Mucosa of descending colon (tissue), 3 donors: Measurements from ENCODE around the gene ACVR1B. TPM values are rescaled to one million over a fixed set of nuclear protein-coding genes. Genes with fewer than 3 reads are reported as not detected.

ENCODE experiments used
- ATAC-seq: fragments of 200-7000 bp; cut with Tn5 transposase; one replicate; pipeline ENCODE4 v1.9.1; 2020; ENCODE audit warnings: mild to moderate bottlenecking, moderate library complexity
- DNase-seq, 3 donors: peaks; one replicate each; pipeline ENCODE4 v3.0.0-alpha.2; 2020
- H3K36me3 ChIP-seq: fragments of 200-600 bp; one replicate; pipeline ENCODE4 v1.8.0; 2021; ENCODE audit warnings: low read depth, mild to moderate bottlenecking
- H3K4me1 ChIP-seq: fragments of 200-600 bp; one replicate; pipeline ENCODE4 v1.8.0; 2021; ENCODE audit warnings: low read depth, mild to moderate bottlenecking
- H3K4me3 ChIP-seq: fragments of 200-600 bp; one replicate; pipeline ENCODE4 v1.8.0; 2021; ENCODE audit warnings: mild to moderate bottlenecking
- H3K9me3 ChIP-seq: fragments of 200-600 bp; one replicate; pipeline ENCODE4 v1.8.0; 2021; ENCODE audit warnings: mild to moderate bottlenecking
- intact Hi-C, 2 donors: fragments of 100-400 bp; cut with DNase I in 1 of 2; cut with micrococcal nuclease in 1 of 2; formaldehyde crosslinking; loops; one replicate each; pipeline versions ENCODE4 v1.11.0 to v1.11.1; 2022; cut with DNase I, micrococcal nuclease
- total RNA-seq, 3 donors: library from RNA; stranded (reverse); fragmentation: NEBNext Ultra II Directional in 2 of 3; extraction: Animal tissue kit (Norgen Biotek cat#: 25700) in 2 of 3; gene quantifications; one replicate each; pipeline versions ENCODE4 v1.2.1 to v1.2.4, GENCODE V29; 2021 to 2023
- TF ChIP-seq, protein P1 (sequence below): fragments of 200-600 bp; IDR thresholded peaks from one replicate; pipeline ENCODE4 v1.8.0; 2022; ENCODE audit warnings: antibody characterized with exemption, mild to moderate bottlenecking
- donor health status: DM: no; HTN: no; CAD: no; lungs with moderate emphysema.
- donor health status: DM: no; HTN: no; CAD: no.
- donor health status: DM: no; HTN: yes; CAD: no.

Gene ACVR1B
- total RNA-seq, 3 donors from 2014 or later, result 42.4 to 95.7 (median 77.3) TPM

DNA sequence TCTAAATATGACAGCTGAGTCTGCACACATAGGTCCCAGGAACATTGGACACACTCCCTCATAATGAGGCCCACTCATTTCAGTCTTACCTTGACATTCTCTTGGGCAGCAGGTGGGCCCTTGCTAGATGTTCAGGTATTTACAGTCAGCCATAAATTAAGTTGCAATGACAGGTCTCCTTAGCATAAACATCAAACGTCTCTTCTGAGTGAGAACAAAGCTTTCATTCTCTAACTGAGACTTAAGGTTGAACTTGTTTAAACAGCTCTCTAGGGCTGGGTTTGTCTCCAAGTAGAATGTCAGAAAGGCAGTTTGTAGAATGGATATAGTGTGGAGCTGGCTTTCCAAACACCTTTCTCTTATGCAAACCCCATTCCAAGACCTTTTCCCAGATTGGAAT lies 10.3 kb downstream of the ACVR1B start:
- no peaks in the 10 kb centered on the region for H3K9me3 ChIP-seq
- intact Hi-C loops, result no loop called here
- DNase-seq (peak in 1 of 3 donors; percentile 61), ATAC-seq (peak; percentile 88)
- peaks cover 45% of the 10 kb centered on the region for H3K4me1 ChIP-seq
- TF ChIP-seq, protein P1, sequence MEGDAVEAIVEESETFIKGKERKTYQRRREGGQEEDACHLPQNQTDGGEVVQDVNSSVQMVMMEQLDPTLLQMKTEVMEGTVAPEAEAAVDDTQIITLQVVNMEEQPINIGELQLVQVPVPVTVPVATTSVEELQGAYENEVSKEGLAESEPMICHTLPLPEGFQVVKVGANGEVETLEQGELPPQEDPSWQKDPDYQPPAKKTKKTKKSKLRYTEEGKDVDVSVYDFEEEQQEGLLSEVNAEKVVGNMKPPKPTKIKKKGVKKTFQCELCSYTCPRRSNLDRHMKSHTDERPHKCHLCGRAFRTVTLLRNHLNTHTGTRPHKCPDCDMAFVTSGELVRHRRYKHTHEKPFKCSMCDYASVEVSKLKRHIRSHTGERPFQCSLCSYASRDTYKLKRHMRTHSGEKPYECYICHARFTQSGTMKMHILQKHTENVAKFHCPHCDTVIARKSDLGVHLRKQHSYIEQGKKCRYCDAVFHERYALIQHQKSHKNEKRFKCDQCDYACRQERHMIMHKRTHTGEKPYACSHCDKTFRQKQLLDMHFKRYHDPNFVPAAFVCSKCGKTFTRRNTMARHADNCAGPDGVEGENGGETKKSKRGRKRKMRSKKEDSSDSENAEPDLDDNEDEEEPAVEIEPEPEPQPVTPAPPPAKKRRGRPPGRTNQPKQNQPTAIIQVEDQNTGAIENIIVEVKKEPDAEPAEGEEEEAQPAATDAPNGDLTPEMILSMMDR, result no peak
- no peaks in the 10 kb centered on the region for H3K36me3 ChIP-seq
- H3K4me3 ChIP-seq, result no peak overlapping the region

DNA sequence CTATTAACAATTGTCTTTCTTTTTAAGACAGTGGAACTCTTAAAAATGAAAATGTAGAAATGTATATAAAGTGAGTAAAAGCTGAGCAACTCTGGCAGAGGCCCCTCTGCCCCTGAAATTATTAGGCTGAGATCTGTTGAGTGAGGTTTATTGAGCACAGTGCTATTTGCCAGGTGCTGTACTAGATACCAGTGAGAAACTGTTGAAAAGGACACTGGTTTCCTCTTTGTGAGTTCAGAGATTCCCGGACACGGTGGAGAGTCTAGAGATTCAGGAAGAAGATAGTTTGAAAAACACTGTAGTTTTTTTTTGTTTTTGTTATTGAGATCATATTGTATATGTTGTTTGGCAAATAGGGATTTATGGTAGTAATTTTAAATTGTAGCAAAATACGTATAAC lies 11.2 kb downstream of the ACVR1B start:
- TF ChIP-seq, protein P1, result no peak
- peaks cover 36% of the 10 kb centered on the region for H3K4me1 ChIP-seq
- ATAC-seq (no peak), DNase-seq (no peak)
- H3K36me3 ChIP-seq, result no peaks in the 10 kb centered on the region
- intact Hi-C loops, result no loop called here
- no peak overlapping the region for H3K4me3 ChIP-seq
- no peaks in the 10 kb centered on the region for H3K9me3 ChIP-seq

DNA sequence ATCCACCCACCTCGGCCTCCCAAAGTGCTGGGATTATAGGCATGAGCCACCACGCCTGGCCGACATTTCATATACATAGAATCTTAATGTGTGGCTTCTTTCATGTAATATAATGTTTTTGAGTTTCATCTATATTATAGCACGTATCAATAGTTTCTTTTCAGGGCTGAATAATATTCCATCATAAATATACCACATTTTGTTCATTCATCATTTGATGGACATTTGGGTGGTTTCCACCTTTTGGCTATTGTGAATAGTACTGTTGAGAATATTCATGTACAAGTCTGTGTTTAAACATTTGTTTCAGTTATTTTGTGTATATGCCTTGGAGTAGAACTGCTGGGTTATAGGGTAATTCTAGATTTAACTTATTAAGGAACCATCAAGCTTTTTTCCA lies 12.0 kb downstream of the ACVR1B start:
- intact Hi-C loops, result no loop called here
- DNase-seq, result no peak
- H3K36me3 ChIP-seq, result no peaks in the 10 kb centered on the region
- no peak overlapping the region for H3K4me3 ChIP-seq
- H3K4me1 ChIP-seq, result peaks cover 36% of the 10 kb centered on the region
- no peaks in the 10 kb centered on the region for H3K9me3 ChIP-seq
- ATAC-seq, result no peak
- TF ChIP-seq, protein P1, result no peak

DNA sequence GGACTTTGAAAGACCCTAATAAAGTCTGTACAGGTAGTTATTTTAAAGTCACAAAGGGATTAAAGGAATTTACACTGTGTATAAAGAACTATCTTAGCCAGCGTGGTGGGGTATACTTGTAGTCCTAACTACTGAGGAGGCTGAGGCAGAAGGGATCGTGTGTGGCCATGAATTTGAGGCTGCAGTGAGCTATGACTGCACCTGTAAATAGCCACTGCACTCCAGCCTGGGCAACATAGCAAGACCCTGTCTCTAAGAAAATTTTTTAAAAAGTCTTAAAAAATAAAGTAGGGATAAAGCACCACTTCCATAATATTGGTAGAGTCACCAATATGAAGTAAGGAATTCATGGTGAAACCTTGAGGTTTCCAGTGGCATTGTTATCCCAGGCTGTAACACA lies 18.1 kb downstream of the ACVR1B start:
- Histone ChIP-seq H3K36me3 (no peaks in the 10 kb centered on the region), H3K4me3 (no peak overlapping the region), H3K4me1 (peaks cover 38% of the 10 kb centered on the region), H3K9me3 (no peaks in the 10 kb centered on the region)
- ATAC-seq (no peak), DNase-seq (no peak)
- TF ChIP-seq, protein P1, result no peak
- intact Hi-C loops, result loop anchor here in 1 of 2 donors (10.0 kb wide), 1 partner anchor 75 kb away; no protein-coding TSS in a partner anchor

DNA sequence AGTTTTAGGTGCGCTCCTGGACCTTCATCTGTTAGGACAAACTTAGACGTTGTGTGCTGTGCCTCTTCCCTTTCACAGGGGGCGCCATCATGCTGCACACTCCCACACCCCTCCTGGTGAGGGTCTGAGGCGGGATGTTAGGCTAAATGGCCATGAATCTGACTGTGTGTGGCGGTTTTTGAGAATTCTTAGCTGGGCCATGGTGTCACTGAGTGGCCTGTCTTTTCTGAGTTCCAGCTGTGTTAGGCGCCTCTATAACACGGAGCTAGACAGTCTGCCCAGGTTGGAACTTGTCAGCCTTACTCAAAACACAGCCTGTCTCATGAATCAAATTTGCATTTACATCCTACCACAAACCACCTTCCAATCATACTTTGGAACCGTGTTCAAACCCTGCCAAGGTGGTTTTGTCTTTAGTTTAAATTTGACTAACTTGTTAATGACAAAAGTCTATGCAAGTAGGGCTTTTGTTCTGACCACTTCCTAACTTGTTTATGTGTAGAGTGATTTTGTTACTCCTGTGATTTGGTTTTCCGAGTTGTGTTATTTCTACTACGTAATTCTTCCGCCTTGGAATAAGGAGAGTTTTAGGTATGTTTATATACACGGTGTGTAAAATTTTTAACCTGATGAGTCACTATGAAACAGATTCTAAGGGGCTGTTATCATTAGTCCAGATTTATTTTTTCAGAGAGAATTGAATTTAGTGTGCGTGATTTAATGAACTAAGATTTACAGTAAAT lies 19.6 kb downstream of the ACVR1B start:
- TF ChIP-seq, protein P1, result peak; percentile 18
- H3K4me3 ChIP-seq, result no peak overlapping the region
- intact Hi-C loops, result loop anchor here in 1 of 2 donors (10.0 kb wide), 1 partner anchor 76 kb away; no protein-coding TSS in a partner anchor
- peak; percentile 70 for ATAC-seq
- peaks cover 38% of the 10 kb centered on the region for H3K4me1 ChIP-seq
- H3K36me3 ChIP-seq, result no peaks in the 10 kb centered on the region
- peak in 1 of 3 donors; percentile 36 for DNase-seq
- no peaks in the 10 kb centered on the region for H3K9me3 ChIP-seq
